Keratinocyte (primary cell): ENCODE measurements around the gene CLCA4. TPM values are rescaled to one million over a fixed set of nuclear protein-coding genes. Genes with fewer than 3 reads are reported as not detected.

ENCODE experiments used
- DNase-seq: peaks from one replicate; pipeline ENCODE4 v3.0.0-alpha.2; 2011; ENCODE audit warnings: low read depth, missing footprints, low spot score
- FAIRE-seq: peaks from 2 replicates; lab custom pipeline; 2011; peaks lifted over from hg19 to GRCh38; lab: Jason Lieb, UNC
- H2AFZ ChIP-seq: 2 replicates; pipeline ENCODE4 v1.6.0; 2012; ENCODE audit warnings: low read length, control low read depth, inconsistent platforms; ENCODE audit not compliant: control insufficient read depth
- H3K27ac ChIP-seq: 2 replicates; pipeline ENCODE4 v1.5.1; 2011; ENCODE audit warnings: low read length; ENCODE audit not compliant: control insufficient read depth, insufficient read depth
- H3K27me3 ChIP-seq: 3 replicates; pipeline ENCODE4 v1.6.0; 2011; ENCODE audit warnings: low read length; ENCODE audit not compliant: control insufficient read depth, insufficient read depth; ENCODE audit errors: extremely low read depth
- H3K36me3 ChIP-seq, 2 experiments: 2 replicates in 1 of 2; 3 replicates in 1 of 2; pipeline ENCODE4 v1.5.1; 2011; ENCODE audit warnings: low read length in 2 of 2, mild to moderate bottlenecking in 1 of 2; ENCODE audit not compliant: control insufficient read depth in 2 of 2, insufficient read depth in 2 of 2; ENCODE audit errors: extremely low read depth in 1 of 2
- H3K4me1 ChIP-seq: 3 replicates; pipeline ENCODE4 v1.5.1; 2011; ENCODE audit warnings: low read length; ENCODE audit not compliant: control insufficient read depth, insufficient read depth; ENCODE audit errors: extremely low read depth
- H3K4me2 ChIP-seq: 3 replicates; pipeline ENCODE4 v1.6.0; 2011; ENCODE audit warnings: low read depth, low read length; ENCODE audit not compliant: control insufficient read depth, insufficient read depth; ENCODE audit errors: extremely low read depth
- H3K4me3 ChIP-seq, 3 experiments: fragments of 200-600 bp in 1 of 3; sonication (generic) in 1 of 3; 2 replicates in 2 of 3; 3 replicates in 1 of 3; pipeline ENCODE4 v1.5.1; 2011 to 2016; ENCODE audit warnings: low read length in 3 of 3, mild to moderate bottlenecking in 3 of 3, control low read depth in 2 of 3, inconsistent platforms in 1 of 3, low read depth in 1 of 3, mixed read lengths in 1 of 3, mixed run types in 1 of 3, moderate library complexity in 1 of 3; ENCODE audit not compliant: control insufficient read depth in 2 of 3, insufficient read depth in 2 of 3; ENCODE audit errors: extremely low read depth in 1 of 3
- H3K79me2 ChIP-seq: 2 replicates; pipeline ENCODE4 v1.6.0; 2012; ENCODE audit warnings: low read length; ENCODE audit not compliant: control insufficient read depth, insufficient read depth
- H3K9ac ChIP-seq: 3 replicates; pipeline ENCODE4 v1.6.0; 2011; ENCODE audit warnings: low read length; ENCODE audit not compliant: control insufficient read depth, insufficient read depth; ENCODE audit errors: extremely low read depth
- H3K9me1 ChIP-seq: 3 replicates; pipeline ENCODE4 v1.6.0; 2011; ENCODE audit warnings: low read length; ENCODE audit not compliant: control insufficient read depth, insufficient read depth; ENCODE audit errors: extremely low read depth
- H3K9me3 ChIP-seq: 2 replicates; pipeline ENCODE4 v1.5.1; 2012; ENCODE audit warnings: low read depth, low read length; ENCODE audit not compliant: control insufficient read depth
- H4K20me1 ChIP-seq: 3 replicates; pipeline ENCODE4 v1.6.0; 2011; ENCODE audit warnings: low read length; ENCODE audit not compliant: control insufficient read depth, insufficient read depth; ENCODE audit errors: extremely low read depth
- EZH2 ChIP-seq: IDR thresholded peaks from one replicate; pipeline ENCODE4 v1.6.1; 2012; ENCODE audit warnings: inconsistent platforms, mild to moderate bottlenecking, low read length, moderate library complexity
- dilution Hi-C: fragments of 300-500 bp; cut with MboI; formaldehyde crosslinking; loops from one replicate; pipeline ENCODE4 v1.7.0; 2020; ENCODE audit warnings: low sequenced_read_pairs; ENCODE audit not compliant: extremely low pct_ligation_motif_present
- polyA plus RNA-seq, 5 experiments: library from polyadenylated mRNA; depleted of rRNA in 3 of 5; stranded (reverse) in 3 of 5; stranded (forward) in 1 of 5; unstranded in 1 of 5; fragments of >200 nt; gene quantifications; 1 replicate in 1 of 5; 2 replicates in 3 of 5; 3 replicates in 1 of 5; pipeline versions ENCODE4 v1.2.1 to v1.2.3, GENCODE V29; 2011 to 2012; ENCODE audit warnings: missing spikeins in 2 of 5, low read depth in 1 of 5, low replicate concordance in 1 of 5
- TF ChIP-seq, protein P1 (sequence below), 3 experiments: IDR thresholded peaks in 1 of 3; conservative IDR thresholded peaks in 1 of 3; optimal IDR thresholded peaks in 1 of 3; 2 replicates in 2 of 3; 3 replicates in 1 of 3; pipeline versions ENCODE3 to v1.5.1; 2011; ENCODE audit warnings: low read length in 3 of 3, mild to moderate bottlenecking in 3 of 3, moderate library complexity in 2 of 3, control low read depth in 1 of 3, inconsistent platforms in 1 of 3; ENCODE audit not compliant: insufficient read depth in 2 of 3; ENCODE audit errors: extremely low read depth in 1 of 3

The CLCA4 gene
- polyA plus RNA-seq, 1 donor (not counting 4 experiments of a cell fraction or from before 2014, with no cell fraction given), result 1.5 TPM

DNA sequence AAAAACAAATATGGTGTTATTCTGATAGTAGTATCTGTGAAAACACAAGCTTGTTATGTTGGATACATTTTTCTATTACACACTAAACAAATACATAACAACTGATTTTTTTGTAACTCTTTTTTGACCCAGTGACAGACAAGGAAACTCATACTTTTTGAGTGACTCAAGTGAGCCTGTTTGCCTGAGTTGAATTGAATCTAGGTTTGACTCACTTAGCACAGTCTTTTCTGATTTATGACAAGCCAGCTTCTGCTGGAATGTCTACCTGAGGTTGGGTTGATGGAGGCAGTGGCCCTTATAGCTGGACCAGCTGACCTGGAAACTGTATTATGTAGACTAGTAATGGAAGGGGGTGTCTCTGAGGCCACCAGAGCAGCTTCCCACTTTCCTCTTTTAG lies 4.2 kb upstream of the CLCA4 start:
- no peak overlapping the region for H3K9ac ChIP-seq
- FAIRE-seq, result peak; percentile 95
- H3K27ac ChIP-seq, result peak overlapping the region; percentile 53
- no peaks in the 10 kb centered on the region for H3K27me3 ChIP-seq
- H3K79me2 ChIP-seq, result no peaks in the 10 kb centered on the region
- dilution Hi-C loops, result no loop called here
- no peaks in the 10 kb centered on the region for H3K9me3 ChIP-seq
- H2AFZ ChIP-seq, result no peak overlapping the region
- H3K9me1 ChIP-seq, result no peaks in the 10 kb centered on the region
- peak; percentile 38 for DNase-seq
- TF ChIP-seq, protein P1, sequence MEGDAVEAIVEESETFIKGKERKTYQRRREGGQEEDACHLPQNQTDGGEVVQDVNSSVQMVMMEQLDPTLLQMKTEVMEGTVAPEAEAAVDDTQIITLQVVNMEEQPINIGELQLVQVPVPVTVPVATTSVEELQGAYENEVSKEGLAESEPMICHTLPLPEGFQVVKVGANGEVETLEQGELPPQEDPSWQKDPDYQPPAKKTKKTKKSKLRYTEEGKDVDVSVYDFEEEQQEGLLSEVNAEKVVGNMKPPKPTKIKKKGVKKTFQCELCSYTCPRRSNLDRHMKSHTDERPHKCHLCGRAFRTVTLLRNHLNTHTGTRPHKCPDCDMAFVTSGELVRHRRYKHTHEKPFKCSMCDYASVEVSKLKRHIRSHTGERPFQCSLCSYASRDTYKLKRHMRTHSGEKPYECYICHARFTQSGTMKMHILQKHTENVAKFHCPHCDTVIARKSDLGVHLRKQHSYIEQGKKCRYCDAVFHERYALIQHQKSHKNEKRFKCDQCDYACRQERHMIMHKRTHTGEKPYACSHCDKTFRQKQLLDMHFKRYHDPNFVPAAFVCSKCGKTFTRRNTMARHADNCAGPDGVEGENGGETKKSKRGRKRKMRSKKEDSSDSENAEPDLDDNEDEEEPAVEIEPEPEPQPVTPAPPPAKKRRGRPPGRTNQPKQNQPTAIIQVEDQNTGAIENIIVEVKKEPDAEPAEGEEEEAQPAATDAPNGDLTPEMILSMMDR (optimal IDR thresholded peaks at IDR 0.05 in 1 of 3, IDR thresholded peaks at IDR 0.05 in 1 of 3, conservative IDR thresholded peaks at IDR 0.05 in 1 of 3; ENCODE audit: extremely low read depth in 1 of 3, insufficient read depth in 2 of 3, low read length in 3 of 3), result no peak
- no peak overlapping the region for H3K4me3 ChIP-seq
- H3K4me1 ChIP-seq, result peaks cover 29% of the 10 kb centered on the region
- no peaks in the 10 kb centered on the region for H4K20me1 ChIP-seq
- H3K4me2 ChIP-seq, result peak overlapping the region; percentile 31
- H3K36me3 ChIP-seq, result no peaks in the 10 kb centered on the region

DNA sequence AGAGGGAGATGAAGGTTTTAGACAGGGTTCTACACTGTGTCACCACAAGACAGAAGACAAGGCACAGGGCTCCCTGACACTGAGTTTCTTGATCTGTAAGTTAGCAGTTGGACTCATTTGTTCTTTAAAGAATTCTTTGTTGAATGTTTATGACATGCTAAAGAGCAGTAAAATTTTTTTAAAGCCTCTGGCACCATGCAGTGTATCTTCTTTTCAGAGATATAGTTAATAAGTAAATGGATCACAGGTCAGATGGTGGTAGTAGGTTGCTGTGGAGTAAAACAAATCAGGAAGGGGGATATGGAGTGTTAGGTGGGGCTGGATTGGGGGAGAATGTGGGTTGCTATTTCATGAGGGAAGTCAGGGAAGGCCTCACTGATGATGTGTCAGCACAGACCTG lies 2.0 kb downstream of the CLCA4 start:
- no peak for TF ChIP-seq EZH2
- TF ChIP-seq, protein P1 (optimal IDR thresholded peaks at IDR 0.05 in 1 of 3, IDR thresholded peaks at IDR 0.05 in 1 of 3, conservative IDR thresholded peaks at IDR 0.05 in 1 of 3; ENCODE audit: extremely low read depth in 1 of 3, insufficient read depth in 2 of 3, low read length in 3 of 3), result no peak
- dilution Hi-C loops, result no loop called here
- Histone ChIP-seq H4K20me1 (no peaks in the 10 kb centered on the region), H3K36me3 (no peaks in the 10 kb centered on the region), H3K4me1 (peaks cover 10% of the 10 kb centered on the region), H3K9me1 (no peaks in the 10 kb centered on the region), H3K9ac (no peak overlapping the region), H3K4me2 (no peak overlapping the region), H3K27me3 (no peaks in the 10 kb centered on the region), H3K9me3 (no peaks in the 10 kb centered on the region), H3K27ac (no peak overlapping the region), H3K79me2 (no peaks in the 10 kb centered on the region), H2AFZ (no peak overlapping the region), H3K4me3 (no peak overlapping the region)
- FAIRE-seq (no peak), DNase-seq (no peak)
